Measurements from ENCODE around the gene HLA-DMA.
"Not testable (repeated sequence)": the region's sequence is repeated elsewhere in the genome, so short reads cannot be mapped to it uniquely, and the experiment has no call there.

HLA-DMA gene

DNA sequence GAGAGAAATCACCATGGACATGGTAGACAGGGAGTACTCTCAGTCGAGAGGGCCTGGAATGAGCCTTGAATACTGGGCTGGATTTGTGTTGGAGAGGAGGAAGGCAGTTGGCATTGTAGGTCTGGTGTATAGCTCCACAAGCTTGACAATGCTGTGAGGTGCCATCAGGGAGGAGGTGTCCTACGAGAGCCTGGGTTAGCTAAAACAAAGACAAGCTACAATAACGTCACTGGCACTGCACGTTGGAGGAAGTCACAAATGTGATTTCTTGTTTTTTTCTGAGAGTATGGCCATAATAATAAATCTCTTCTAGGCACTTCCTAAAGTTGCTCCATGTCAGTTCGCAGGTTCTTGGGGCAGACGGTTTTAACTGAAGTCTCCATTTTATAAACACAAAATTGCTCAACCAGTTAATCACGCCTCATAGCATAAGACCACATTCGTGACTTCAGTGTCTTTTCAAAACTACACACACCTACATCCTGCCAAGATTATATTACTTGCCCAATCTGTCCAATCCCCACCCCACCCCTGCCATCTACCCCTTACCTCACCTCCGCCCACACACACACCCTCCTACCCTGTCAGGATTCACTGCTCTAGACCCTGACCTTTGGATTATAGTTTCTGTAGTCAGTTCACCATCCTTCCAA lies 7.7 kb downstream of the HLA-DMA start:
- peak; percentile 41 for DNase-seq (ENCODE audit: extremely low spot score)
- ChIA-PET POLR2A (interaction anchor here (0.8 to 8.5 kb wide), 5 partner anchors 8 to 107 kb away, joined by 3 to 211 read pairs (median 3); partner anchors contain the start of genes HLA-DMA and TAP2), CTCF (interaction anchor here (0.6 to 15.9 kb wide), 6 partner anchors 8 to 59 kb away, joined by 3 to 379 read pairs (median 10); partner anchors contain the start of gene HLA-DMA)
- TF ChIP-seq, protein P1, sequence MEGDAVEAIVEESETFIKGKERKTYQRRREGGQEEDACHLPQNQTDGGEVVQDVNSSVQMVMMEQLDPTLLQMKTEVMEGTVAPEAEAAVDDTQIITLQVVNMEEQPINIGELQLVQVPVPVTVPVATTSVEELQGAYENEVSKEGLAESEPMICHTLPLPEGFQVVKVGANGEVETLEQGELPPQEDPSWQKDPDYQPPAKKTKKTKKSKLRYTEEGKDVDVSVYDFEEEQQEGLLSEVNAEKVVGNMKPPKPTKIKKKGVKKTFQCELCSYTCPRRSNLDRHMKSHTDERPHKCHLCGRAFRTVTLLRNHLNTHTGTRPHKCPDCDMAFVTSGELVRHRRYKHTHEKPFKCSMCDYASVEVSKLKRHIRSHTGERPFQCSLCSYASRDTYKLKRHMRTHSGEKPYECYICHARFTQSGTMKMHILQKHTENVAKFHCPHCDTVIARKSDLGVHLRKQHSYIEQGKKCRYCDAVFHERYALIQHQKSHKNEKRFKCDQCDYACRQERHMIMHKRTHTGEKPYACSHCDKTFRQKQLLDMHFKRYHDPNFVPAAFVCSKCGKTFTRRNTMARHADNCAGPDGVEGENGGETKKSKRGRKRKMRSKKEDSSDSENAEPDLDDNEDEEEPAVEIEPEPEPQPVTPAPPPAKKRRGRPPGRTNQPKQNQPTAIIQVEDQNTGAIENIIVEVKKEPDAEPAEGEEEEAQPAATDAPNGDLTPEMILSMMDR (IDR thresholded peaks at IDR 0.05; ENCODE audit: control extremely low read depth, extremely low read depth, low read depth, missing control alignments): no peak

DNA sequence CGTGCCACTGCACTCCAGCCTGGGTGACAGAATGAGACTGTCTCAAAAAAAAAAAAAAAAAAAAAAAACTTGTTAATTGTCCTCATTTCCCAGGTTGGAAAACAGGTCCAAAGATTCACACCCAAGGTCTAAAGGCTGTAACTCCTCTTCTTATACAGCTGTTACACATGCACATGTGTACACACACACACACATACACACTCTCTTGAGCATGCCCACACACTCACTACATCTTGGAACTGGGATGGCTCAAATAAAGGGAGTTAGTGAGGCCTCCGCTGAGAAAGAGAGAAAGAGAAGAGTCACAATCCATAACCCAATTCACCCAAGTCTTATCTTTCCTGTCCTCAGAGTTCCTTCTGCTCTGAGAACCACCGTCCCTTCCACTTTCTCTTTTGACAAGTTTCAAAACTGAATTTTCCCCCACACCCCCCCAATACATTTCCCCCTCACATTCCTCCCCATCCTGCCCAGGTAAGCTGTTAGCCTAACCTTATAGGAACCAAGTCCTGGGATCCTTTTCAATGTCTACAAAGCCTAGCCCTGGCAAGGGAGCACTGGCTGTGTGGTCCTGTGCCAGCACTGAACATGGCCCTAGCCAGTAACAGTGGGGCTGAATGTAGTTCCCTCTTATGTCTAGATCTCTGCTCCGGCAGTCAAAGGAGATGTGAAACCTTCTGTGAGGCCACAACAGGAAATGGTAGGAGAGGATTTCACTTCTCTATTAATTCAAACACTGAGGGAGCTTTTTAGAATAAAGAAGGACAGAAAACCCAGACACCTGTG lies 8.8 kb downstream of the HLA-DMA start:
- TF ChIP-seq, protein P1 (IDR thresholded peaks at IDR 0.05; ENCODE audit: control extremely low read depth, extremely low read depth, low read depth, missing control alignments): no peak
- CTCF ChIA-PET: interaction anchor here (0.6 to 15.9 kb wide), 9 partner anchors 9 to 106 kb away, joined by 3 to 379 read pairs (median 4); partner anchors contain the start of genes HLA-DMA and TAP2
- peak; percentile 65 for DNase-seq (ENCODE audit: extremely low spot score)
- POLR2A ChIA-PET: interaction anchor here (0.9 to 8.5 kb wide), 6 partner anchors 9 to 38 kb away, joined by 3 to 211 read pairs (median 10); partner anchors contain the start of gene HLA-DMA

DNA sequence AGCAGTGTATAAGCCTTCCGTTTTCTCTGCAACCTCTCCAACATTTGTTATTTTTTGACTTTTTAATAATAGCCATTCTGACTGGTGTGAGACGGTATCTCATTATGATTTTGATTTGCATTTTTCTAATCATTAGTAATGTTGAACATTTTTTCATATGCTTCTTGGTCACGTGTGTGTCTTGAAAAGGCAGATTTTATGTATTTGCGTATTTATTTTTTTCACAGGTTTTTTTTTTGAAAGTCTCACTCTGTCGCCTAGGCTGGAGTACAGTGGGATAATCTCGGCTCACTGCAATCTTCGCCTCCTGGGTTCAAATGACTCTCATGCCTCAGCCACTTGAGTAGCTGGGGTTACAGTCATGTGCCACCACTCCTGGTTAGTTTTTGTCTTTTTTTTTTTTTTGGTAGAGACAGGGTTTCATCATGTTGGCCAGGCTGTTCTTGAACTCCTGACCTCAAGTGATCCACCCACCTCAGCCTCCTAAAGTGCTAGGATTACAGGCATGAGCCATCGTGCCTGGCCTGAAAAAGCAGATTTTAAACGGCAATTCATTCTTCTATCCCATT lies 10.3 kb downstream of the HLA-DMA start:
- CTCF ChIA-PET: interaction anchor here (0.9 to 15.9 kb wide), 9 partner anchors 9 to 104 kb away, joined by 3 to 379 read pairs (median 14); partner anchors contain the start of genes BRD2, HLA-DMA and TAP2
- POLR2A ChIA-PET: interaction anchor here (0.9 to 8.5 kb wide), 4 partner anchors 9 to 89 kb away, joined by 3 to 211 read pairs (median 26); partner anchors contain the start of gene TAP1
- DNase-seq (ENCODE audit: extremely low spot score): not testable (repeated sequence)

DNA sequence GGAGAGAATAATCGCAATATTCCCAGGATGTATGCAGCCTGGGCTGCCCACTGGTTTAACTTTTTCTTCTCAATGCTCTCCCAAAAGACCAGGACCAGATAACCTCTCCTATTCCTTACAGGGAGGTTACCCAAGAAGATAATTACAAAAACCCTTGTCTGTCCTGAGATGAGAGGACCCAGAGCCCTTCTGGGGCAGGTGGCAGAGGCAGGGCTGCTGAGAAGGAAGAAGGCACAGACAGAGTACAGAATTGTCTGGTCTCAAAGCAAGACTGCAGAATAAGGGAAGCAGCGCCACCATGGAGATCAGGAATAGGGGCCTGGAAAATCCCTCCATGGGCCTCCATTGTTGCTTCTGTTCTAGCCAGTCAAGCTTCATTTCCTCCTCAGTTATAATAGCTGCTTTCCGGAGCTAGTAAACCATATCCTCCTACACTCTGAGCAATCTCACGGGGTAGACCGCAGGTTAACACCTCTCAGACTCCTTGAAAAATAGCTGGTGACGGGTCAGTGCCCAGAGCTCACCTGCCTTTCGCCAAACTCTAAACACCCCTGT lies 11.6 kb downstream of the HLA-DMA start:
- DNase-seq (ENCODE audit: extremely low spot score): peak; percentile 63
- CTCF ChIA-PET: interaction anchor here (0.9 to 15.9 kb wide), 11 partner anchors 8 to 220 kb away, joined by 3 to 379 read pairs (median 11); partner anchors contain the start of genes BRD2, HLA-DMA and TAP2
- TF ChIP-seq, protein P1 (IDR thresholded peaks at IDR 0.05; ENCODE audit: control extremely low read depth, extremely low read depth, low read depth, missing control alignments): no peak
- POLR2A ChIA-PET: interaction anchor here (0.7 to 8.5 kb wide), 8 partner anchors 7 to 102 kb away, joined by 3 to 211 read pairs (median 7); no protein-coding TSS in a partner anchor

DNA sequence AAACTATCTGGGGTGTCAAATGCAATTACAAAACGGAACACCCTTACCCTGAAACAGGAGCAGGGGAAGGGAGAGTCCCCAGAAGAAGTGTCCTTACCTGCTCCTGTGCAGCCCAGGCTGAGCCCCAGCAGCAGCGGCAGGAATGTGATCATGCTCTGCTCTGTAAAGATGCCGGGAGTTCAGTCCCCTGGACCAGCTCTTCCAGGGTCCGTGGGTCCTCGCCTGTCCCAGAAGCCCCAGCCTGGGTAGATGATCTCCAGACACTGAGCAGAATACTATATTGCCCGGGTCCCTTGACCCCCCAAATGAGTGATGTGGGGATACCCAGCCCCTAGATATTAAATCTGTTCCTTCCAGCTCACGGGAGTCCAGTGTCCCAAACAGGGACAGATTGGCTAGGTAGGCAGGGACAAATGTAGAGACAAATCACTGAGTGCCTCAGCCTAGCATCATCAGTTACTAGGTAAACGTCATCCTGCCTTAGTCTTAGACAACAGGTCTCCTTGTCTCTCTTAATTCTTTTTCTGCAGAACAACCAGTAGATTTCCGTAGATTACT lies 12.2 kb downstream of the HLA-DMA start, which contains the start of gene HLA-DMB:
Gene HLA-DMB (minus strand): TSS at position 373 of the 558 bp plus-strand sequence. CDS start 221 bp downstream, at position 152.
- POLR2A ChIA-PET: interaction anchor here (0.7 to 8.5 kb wide), 8 partner anchors 10 to 102 kb away, joined by 3 to 211 read pairs (median 4); no protein-coding TSS in a partner anchor
- CTCF ChIA-PET: interaction anchor here (0.7 to 15.9 kb wide), 12 partner anchors 7 to 221 kb away, joined by 3 to 379 read pairs (median 9); partner anchors contain the start of genes BRD2, HLA-DMA and TAP2
- peak; percentile 87 for DNase-seq (ENCODE audit: extremely low spot score)
- TF ChIP-seq, protein P1 (IDR thresholded peaks at IDR 0.05; ENCODE audit: control extremely low read depth, extremely low read depth, low read depth, missing control alignments): no peak

DNA sequence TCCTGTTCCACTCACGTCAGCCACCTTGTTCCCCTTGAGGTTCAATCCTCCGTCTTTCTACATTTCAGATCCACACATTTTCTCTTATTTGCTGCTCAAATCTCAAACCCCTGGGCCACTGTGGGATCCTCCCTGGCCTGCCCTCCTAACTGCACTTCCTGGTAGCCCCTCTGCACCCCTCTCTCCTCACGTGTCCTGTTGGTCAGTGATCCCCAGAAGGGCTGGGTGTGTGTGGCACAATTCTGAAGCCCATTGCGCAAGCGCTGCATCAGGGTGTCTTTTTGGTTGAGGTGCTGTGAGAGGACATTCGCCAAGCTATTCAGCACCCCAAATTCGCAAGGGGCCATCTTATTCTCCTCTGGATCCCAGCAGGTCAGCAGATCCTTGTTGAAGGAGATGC lies 14.4 kb downstream of the HLA-DMA start:
- TF ChIP-seq, protein P1 (IDR thresholded peaks at IDR 0.05; ENCODE audit: control extremely low read depth, extremely low read depth, low read depth, missing control alignments): no peak
- CTCF ChIA-PET: interaction anchor here (1.6 to 15.9 kb wide), 3 partner anchors 15 to 46 kb away, joined by 3 to 379 read pairs (median 38); partner anchors contain the start of gene HLA-DMA
- POLR2A ChIA-PET: interaction anchor here (0.6 to 8.5 kb wide), 2 partner anchors 30 to 34 kb away, joined by 3 to 211 read pairs; partner anchors contain the start of gene BRD2
- DNase-seq (ENCODE audit: extremely low spot score): no peak

Measured in GM10248 (cell line).